Ishikawa (cell line): ENCODE results near the gene DOCK7.

Experiments
- CEBPB ChIP-seq: IDR thresholded peaks from 2 replicates; pipeline ENCODE4 v1.6.1; 2012
- CREB1 ChIP-seq: IDR thresholded peaks from 2 replicates; pipeline ENCODE4 v1.6.1; 2012; ENCODE audit warnings: low read depth
- EGR1 ChIP-seq: IDR thresholded peaks from 2 replicates; pipeline ENCODE4 v1.6.1; 2012
- EP300 ChIP-seq: IDR thresholded peaks from 2 replicates; pipeline ENCODE4 v1.6.1; 2012; ENCODE audit warnings: borderline replicate concordance
- FOXM1 ChIP-seq: IDR thresholded peaks from 2 replicates; pipeline ENCODE4 v1.6.1; 2012; ENCODE audit warnings: low read depth, borderline replicate concordance
- MAX ChIP-seq: IDR thresholded peaks from 2 replicates; pipeline ENCODE4 v1.6.1; 2012
- NFIC ChIP-seq: IDR thresholded peaks from 2 replicates; pipeline ENCODE4 v1.6.1; 2012
- RAD21 ChIP-seq: IDR thresholded peaks from 2 replicates; pipeline ENCODE4 v1.6.1; 2012; ENCODE audit warnings: low read depth
- TAF1 ChIP-seq: IDR thresholded peaks from 2 replicates; pipeline ENCODE4 v1.6.1; 2012; ENCODE audit warnings: low read depth, mild to moderate bottlenecking
- TCF12 ChIP-seq: IDR thresholded peaks from 2 replicates; pipeline ENCODE4 v1.6.1; 2012; ENCODE audit warnings: low read depth
- TEAD4 ChIP-seq: IDR thresholded peaks from 2 replicates; pipeline ENCODE4 v1.6.1; 2012
- YY1 ChIP-seq: IDR thresholded peaks from 2 replicates; pipeline ENCODE4 v1.6.1; 2012; ENCODE audit warnings: low read depth
- ZBTB7A ChIP-seq: IDR thresholded peaks from 2 replicates; pipeline ENCODE4 v1.6.1; 2012; ENCODE audit warnings: low read depth
- TF ChIP-seq, protein P1 (sequence below): IDR thresholded peaks from 2 replicates; pipeline ENCODE4 v1.6.1; 2012; ENCODE audit warnings: low read depth, mild to moderate bottlenecking
- TF ChIP-seq, protein P2 (sequence below): IDR thresholded peaks from 2 replicates; pipeline ENCODE4 v1.6.1; 2012

DOCK7 gene

GRCh38 chr1:62420214-62420613, 268.0 kb downstream of the DOCK7 start:
- TF ChIP-seq, protein P1, sequence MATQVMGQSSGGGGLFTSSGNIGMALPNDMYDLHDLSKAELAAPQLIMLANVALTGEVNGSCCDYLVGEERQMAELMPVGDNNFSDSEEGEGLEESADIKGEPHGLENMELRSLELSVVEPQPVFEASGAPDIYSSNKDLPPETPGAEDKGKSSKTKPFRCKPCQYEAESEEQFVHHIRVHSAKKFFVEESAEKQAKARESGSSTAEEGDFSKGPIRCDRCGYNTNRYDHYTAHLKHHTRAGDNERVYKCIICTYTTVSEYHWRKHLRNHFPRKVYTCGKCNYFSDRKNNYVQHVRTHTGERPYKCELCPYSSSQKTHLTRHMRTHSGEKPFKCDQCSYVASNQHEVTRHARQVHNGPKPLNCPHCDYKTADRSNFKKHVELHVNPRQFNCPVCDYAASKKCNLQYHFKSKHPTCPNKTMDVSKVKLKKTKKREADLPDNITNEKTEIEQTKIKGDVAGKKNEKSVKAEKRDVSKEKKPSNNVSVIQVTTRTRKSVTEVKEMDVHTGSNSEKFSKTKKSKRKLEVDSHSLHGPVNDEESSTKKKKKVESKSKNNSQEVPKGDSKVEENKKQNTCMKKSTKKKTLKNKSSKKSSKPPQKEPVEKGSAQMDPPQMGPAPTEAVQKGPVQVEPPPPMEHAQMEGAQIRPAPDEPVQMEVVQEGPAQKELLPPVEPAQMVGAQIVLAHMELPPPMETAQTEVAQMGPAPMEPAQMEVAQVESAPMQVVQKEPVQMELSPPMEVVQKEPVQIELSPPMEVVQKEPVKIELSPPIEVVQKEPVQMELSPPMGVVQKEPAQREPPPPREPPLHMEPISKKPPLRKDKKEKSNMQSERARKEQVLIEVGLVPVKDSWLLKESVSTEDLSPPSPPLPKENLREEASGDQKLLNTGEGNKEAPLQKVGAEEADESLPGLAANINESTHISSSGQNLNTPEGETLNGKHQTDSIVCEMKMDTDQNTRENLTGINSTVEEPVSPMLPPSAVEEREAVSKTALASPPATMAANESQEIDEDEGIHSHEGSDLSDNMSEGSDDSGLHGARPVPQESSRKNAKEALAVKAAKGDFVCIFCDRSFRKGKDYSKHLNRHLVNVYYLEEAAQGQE: no peak
- TF ChIP-seq YY1 (no peak), FOXM1 (no peak), CREB1 (no peak), ZBTB7A (no peak), TEAD4 (no peak), EGR1 (no peak), EP300 (no peak), RAD21 (no peak)
- TF ChIP-seq, protein P2, sequence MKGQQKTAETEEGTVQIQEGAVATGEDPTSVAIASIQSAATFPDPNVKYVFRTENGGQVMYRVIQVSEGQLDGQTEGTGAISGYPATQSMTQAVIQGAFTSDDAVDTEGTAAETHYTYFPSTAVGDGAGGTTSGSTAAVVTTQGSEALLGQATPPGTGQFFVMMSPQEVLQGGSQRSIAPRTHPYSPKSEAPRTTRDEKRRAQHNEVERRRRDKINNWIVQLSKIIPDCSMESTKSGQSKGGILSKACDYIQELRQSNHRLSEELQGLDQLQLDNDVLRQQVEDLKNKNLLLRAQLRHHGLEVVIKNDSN: no peak

GRCh38 chr1:62417351-62417999, 270.7 kb downstream of the DOCK7 start:
- TF ChIP-seq RAD21 (no peak), MAX (no peak), YY1 (no peak), TAF1 (no peak), NFIC (no peak), ZBTB7A (no peak), CEBPB (no peak), EP300 (no peak), TCF12 (no peak), FOXM1 (no peak)
- TF ChIP-seq, protein P2: no peak

GRCh38 chr1:62415687-62416086, 272.5 kb downstream of the DOCK7 start:
- TF ChIP-seq TCF12: no peak
- no peak for TF ChIP-seq CREB1
- TF ChIP-seq, protein P1: no peak
- no peak for TF ChIP-seq MAX
- no peak for TF ChIP-seq YY1
- TF ChIP-seq EP300: no peak
- TF ChIP-seq RAD21: no peak
- no peak for TF ChIP-seq TEAD4

DNA sequence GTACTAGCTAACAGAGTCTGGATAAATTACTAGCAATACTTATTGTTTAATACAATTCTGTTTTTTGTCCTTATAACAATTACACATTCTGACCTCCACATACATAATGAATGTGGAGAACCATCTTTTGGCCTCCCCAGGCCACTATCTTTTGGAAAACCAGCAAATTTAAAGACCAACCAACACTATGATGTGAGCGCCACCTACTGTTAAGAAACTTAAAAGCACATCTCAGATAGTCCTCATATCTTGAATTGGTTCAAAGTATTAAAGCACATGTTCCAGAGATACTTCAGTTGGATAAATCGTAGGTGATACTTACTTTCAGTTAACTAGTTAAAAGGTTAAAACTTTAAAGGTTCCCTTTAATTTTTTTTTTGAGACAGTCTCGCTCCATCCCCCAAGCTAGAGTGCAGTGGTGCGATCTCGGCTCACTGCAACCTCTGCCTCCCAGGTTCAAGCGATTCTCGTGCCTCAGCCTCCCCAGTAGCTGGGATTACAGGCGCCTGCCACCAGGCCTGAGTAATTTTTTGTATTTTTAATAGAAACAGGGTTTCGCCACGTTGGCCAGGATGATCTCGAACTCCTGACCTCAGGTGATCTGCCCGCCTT, 280.7 kb downstream of the DOCK7 start:
- TF ChIP-seq, protein P1: no peak
- TF ChIP-seq EP300 (no peak), RAD21 (peak; percentile 95), NFIC (no peak), MAX (no peak)
